Left renal cortex interstitium (tissue), 4 donors: ENCODE measurements around the gene GABPB2. TPM values are rescaled to one million over a fixed set of nuclear protein-coding genes. Genes with fewer than 3 reads are reported as not detected.
A peak's percentile ranks its signal among the peaks of the same experiment; 100 is the strongest.
"Not testable (repeated sequence)": the region's sequence is repeated elsewhere in the genome, so short reads cannot be mapped to it uniquely, and the experiment has no call there.

Experiments used
- DNase-seq, 4 donors: peaks; one replicate each; pipeline ENCODE4 v3.0.0-alpha.2; 2013; ENCODE audit warnings: low read depth in 4 of 4, low spot score in 2 of 4, missing footprints in 1 of 4
- polyA plus RNA-seq, 4 donors: library from polyadenylated mRNA; unstranded; fragments of 120-200 nt; gene quantifications; one replicate each; pipeline ENCODE4 v1.2.1, GENCODE V29; 2013; ENCODE audit not compliant: insufficient read length in 4 of 4

Gene GABPB2
- polyA plus RNA-seq, 4 donors, result 9.6 to 14.9 (median 11.6) TPM

DNA sequence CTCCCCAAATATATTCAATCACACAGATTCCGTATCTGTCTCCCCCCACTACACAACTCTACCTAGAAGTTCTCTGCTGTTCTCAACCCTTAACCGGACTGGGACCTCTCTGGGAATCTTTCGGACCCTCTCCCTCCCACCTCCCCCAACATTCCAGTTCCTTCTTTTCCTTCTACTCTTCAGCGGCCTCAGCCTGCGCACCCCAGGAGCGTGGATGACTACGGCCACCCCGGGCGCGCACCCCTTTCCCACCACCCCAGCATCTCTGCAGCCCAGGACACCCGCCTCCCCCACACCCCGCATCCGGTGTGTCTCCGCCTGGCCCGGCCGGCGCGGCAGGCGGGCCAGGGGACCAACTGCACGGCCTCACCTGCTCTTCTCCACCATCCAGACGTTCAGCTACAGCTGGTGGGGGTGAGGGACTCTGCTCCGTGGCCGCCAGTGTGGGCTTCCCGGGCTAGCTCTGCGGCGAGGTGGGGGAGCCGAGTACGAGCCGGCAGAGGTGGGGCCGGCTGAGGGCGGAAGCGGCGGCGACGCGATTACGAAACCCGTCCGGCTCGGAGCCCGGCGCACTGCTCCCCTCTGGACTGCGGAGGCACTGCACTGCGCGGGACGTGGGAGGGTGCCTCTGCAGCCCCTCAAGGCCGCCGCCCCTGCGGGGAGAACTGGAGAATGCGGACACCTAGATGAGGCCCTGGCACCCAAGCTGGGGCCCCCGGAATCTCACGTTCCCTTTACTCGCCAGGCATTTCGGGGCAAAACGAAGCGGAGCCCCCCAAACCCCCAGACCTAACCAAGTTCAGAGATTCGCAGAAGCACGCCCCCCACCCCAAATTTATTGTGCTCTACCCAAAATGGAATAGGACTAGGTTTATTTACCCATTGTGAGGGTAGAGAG is 11.2 kb upstream of the GABPB2 start, which contains the start of gene CDC42SE1:
TSS of gene CDC42SE1 (minus strand) at position 514 of the 898 bp plus-strand sequence. CDS start 3,892 bp downstream, outside the sequence.
- peak; percentile 69 to 81 (median 73) for DNase-seq

DNA sequence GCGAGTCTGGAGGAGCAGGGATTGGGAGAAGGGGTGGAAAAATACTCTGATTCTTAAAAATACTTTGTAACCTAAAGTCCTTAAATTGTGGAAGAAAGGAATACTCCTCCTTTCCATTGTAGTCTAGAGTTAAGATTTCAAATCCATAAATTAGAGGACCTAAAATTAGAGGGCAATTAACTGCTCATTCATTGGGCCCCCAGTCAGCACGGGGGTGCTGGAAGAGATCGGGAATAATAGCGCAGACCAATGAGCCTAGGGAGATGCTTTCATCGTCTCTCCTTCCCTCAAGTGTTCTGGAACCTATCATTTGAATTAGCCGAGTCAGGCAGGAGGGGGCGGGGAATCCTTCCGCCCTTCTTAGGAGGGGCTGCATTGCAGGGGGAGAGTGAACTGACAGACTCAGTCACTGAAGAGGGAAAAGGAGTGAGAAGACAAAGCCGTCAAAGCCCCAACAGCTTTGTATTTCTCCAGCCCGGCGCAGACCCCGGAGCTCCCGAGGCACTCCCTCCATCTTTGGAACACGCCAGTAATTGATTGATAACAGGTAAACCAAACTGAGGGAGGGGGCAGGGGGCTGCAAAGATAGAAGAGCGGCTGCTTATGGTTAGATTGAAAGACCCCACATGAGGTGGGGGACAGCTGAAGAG is 10.4 kb upstream of the GABPB2 start, which contains the start of gene MLLT11:
TSS of gene MLLT11 (plus strand) at position 391 of the 650 bp plus-strand sequence. CDS start 6,828 bp downstream, outside the sequence.
- peak; percentile 69 to 84 (median 79) for DNase-seq

GRCh38 chr1:151060657-151061421 is 9.7 kb upstream of the GABPB2 start:
- no peak for DNase-seq

DNA sequence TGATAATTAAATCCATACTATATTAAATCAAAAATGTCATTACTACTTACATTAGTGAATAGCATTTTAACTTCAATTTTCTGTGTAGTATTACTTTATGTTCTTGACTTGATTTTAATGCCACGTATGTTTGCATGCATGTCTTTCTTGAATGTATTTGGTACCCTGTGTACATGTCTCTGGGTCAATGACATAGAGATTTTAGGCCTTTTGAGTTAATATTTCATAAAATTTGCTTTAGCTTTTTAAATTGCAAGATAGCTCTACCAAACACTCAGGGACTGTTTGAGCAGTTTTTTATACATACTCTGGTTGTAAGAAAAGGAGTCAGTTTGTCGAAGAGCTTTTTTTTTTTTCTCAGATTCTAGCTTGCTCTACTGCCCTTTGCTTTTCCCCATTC is 8.9 kb upstream of the GABPB2 start:
- no peak for DNase-seq

- no peak for DNase-seq
Measured at GRCh38 chr1:151062741-151063371, 7.7 kb upstream of the GABPB2 start.

DNA sequence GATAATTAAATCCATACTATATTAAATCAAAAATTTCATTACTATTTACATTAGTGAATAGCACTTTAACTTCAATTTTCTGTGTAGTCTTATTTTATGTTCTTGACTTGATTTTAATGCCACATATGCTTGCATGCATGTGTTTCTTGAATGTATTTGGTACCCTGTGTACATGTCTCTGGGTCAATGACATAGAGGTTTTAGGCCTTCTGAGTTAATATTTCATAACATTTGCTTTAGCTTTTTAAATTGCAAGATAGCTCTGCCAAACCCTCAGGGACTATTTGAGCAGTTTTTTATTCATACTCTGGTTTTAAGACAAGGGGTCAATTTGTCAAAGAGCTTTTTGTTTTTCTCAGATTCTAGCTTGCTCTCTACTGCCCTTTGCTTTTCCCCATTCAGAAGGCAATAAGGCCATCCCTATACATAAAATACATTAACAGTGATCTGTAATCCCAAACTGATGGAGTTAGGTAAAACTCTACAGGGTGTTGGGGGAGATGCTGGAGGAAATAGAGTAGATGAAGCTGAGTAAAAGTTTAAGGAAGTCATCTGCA is 5.4 kb upstream of the GABPB2 start:
- no peak for DNase-seq

DNA sequence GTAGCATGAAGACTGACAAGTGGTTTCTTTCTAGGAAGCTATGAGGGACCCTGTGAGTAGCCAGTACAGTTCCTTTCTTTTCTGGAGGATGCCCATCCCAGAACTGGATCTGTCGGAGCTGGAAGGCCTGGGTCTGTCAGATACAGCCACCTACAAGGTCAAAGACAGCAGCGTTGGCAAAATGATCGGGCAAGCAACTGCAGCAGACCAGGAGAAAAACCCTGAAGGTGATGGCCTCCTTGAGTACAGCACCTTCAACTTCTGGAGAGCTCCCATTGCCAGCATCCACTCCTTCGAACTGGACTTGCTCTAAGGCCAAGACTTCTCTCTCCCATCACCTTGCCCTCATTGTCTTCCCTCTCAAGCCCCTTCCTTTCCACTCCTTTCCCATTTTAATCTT is 3.4 kb upstream of the GABPB2 start:
- no peak for DNase-seq

- no peak for DNase-seq
Measured at GRCh38 chr1:151069103-151069486, 1.5 kb upstream of the GABPB2 start.

- DNase-seq, result no peak
Measured at GRCh38 chr1:151072224-151072623, 1.7 kb downstream of the GABPB2 start.

DNA sequence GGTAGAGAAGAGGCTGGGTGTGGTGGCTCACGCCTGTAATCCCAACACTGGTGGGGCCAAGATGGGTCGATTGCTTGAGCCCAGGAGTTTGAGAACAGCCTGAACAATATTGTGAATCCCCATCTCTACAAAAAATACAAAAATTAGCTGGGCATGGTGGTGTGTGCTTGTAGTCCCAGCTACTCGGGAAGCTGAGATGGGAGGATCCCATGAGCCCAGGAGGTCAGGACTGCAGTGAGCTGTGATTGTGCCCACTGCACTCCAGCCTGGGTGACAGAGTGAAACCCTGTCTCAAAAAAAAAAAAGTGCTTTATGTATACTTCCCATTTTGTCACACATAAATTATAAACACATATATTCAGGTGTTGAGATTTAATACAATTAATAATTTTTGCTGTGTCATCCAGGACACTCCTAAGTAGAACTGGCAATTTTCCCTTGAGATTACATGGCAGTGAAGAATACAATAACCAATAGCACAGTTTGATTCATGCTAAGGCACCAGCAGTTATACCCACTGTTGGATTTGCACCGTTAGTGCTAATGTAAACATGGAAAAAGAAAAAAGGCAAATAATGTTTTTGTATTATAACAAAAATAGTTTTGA is 15.5 kb downstream of the GABPB2 start:
- DNase-seq, result no peak

- DNase-seq, result not testable (repeated sequence)
Measured at GRCh38 chr1:151097426-151097825, 26.9 kb downstream of the GABPB2 start.

GRCh38 chr1:151098126-151098525 is 27.6 kb downstream of the GABPB2 start:
- no peak for DNase-seq

GRCh38 chr1:151104630-151105029 is 34.1 kb downstream of the GABPB2 start:
- no peak for DNase-seq

DNA sequence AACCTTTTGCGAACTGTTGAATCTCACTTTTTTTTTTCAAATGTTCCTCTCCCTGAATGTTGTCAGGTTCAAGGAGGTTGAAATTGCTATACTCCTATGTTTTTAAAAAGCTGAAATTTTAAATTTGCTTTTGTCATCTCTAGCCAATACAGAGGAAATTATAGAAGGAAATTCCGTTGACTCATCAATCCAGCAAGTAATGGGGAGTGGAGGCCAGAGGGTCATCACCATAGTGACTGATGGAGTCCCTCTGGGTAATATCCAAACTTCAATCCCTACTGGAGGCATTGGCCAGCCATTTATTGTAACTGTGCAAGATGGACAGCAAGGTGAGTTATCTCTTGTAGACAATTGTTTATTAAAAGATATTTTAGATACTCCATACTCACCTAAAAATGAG is 36.3 kb downstream of the GABPB2 start:
- DNase-seq, result no peak

DNA sequence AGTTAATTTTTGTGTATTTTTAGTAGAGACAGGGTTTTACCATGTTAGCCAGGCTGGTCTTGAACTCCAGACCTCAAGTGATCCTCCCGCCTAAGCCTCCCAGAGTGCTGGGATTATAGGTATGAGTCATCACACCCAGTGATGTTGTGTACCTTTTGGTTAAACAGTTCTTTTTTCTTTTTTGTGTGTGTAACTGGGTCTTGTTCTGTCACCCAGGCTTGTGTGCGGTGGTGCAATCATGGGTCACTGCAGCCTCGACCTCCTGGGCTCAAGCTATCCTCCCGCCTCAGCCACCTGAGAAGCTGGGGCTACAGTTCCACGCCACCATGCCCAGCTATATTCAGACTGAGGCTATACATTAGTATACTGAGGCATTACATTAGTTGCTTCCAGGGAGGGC is 37.8 kb downstream of the GABPB2 start:
- no peak for DNase-seq

- DNase-seq, result no peak
Measured at GRCh38 chr1:151113877-151114276, 43.3 kb downstream of the GABPB2 start.

GRCh38 chr1:151124763-151125403 is 54.3 kb downstream of the GABPB2 start:
- no peak for DNase-seq

DNA sequence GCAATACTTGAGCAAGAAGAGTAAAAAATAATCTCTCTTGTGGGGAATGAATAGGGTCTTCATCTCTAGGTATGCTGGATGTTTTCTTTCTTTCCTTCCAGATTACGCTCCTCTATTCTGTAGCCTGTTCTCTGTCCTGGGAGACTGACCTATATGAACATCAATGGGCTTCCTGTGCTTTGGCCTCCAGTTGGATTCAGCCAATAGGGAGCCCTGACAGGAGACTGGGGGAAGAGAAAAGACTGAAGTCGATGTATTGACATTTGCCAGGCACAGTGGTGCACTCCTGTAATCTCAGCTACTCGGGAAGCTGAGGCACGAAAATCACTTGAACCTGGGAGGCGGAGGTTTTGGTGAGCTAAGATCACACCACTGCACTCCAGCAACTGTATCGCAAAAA is 58.2 kb downstream of the GABPB2 start:
- DNase-seq, result no peak

- peak in 3 of 4 donors; percentile 86 to 92 (median 87) for DNase-seq
Measured at GRCh38 chr1:151130987-151131586, 60.5 kb downstream of the GABPB2 start.
